GM04503 (cell line): ENCODE data around the gene ICAM1.
"Not testable (repeated sequence)": the region's sequence is repeated elsewhere in the genome, so short reads cannot be mapped to it uniquely, and the experiment has no call there.

Experiments
- DNase-seq: peaks from one replicate; pipeline ENCODE4 v3.0.0-alpha.2; 2012; ENCODE audit warnings: low read depth

Gene ICAM1

GRCh38 chr19:10277795-10278589, 7.1 kb downstream of the ICAM1 start:
- DNase-seq: no peak

GRCh38 chr19:10278935-10279334, 8.0 kb downstream of the ICAM1 start:
- no peak for DNase-seq

- no peak for DNase-seq
Observed at GRCh38 chr19:10279737-10280442, 9.0 kb downstream of the ICAM1 start.

- not testable (repeated sequence) for DNase-seq
Observed at GRCh38 chr19:10282043-10282442, 11.1 kb downstream of the ICAM1 start.

- no peak for DNase-seq
Observed at GRCh38 chr19:10283301-10284064, 12.6 kb downstream of the ICAM1 start.

- no peak for DNase-seq
Observed at GRCh38 chr19:10284065-10284959, 13.4 kb downstream of the ICAM1 start.

- no peak for DNase-seq
Observed at GRCh38 chr19:10284960-10285278, 14.0 kb downstream of the ICAM1 start.

GRCh38 chr19:10285393-10285792, 14.5 kb downstream of the ICAM1 start:
- no peak for DNase-seq

GRCh38 chr19:10286803-10287737, 16.1 kb downstream of the ICAM1 start, which contains the start of gene ICAM4:
TSS of gene ICAM4 (plus strand) at chr19:10286955. CDS start at chr19:10287013, 58 bp downstream.
- no peak for DNase-seq

GRCh38 chr19:10288662-10289166, 17.8 kb downstream of the ICAM1 start:
- no peak for DNase-seq

- DNase-seq: no peak
Observed at GRCh38 chr19:10289167-10289835, 18.4 kb downstream of the ICAM1 start.

GRCh38 chr19:10289836-10290356, 19.0 kb downstream of the ICAM1 start, which contains the start of gene ICAM5:
TSS of gene ICAM5 (plus strand) at chr19:10289952. CDS start at chr19:10290044, 92 bp downstream.
- no peak for DNase-seq

- no peak for DNase-seq
Observed at GRCh38 chr19:10290357-10290875, 19.5 kb downstream of the ICAM1 start.

GRCh38 chr19:10290876-10291553, 20.1 kb downstream of the ICAM1 start:
- DNase-seq: no peak

GRCh38 chr19:10291554-10292205, 20.8 kb downstream of the ICAM1 start:
- no peak for DNase-seq

- DNase-seq: no peak
Observed at GRCh38 chr19:10292206-10292788, 21.4 kb downstream of the ICAM1 start.

GRCh38 chr19:10292789-10293636, 22.1 kb downstream of the ICAM1 start:
- no peak for DNase-seq
